Lung (tissue), 12 donors: Measurements from ENCODE around the gene APOO. TPM values are rescaled to one million over a fixed set of nuclear protein-coding genes. Genes with fewer than 3 reads are reported as not detected.

Experiments
- ATAC-seq: fragments of 200-7000 bp; cut with Tn5 transposase; one replicate; pipeline ENCODE4 v1.9.1; 2020; ENCODE audit warnings: moderate number of reproducible peaks; ENCODE audit not compliant: insufficient read depth, low FRiP score
- DNase-seq, 3 donors: peaks; one replicate each; pipeline ENCODE4 v3.0.0-alpha.2; 2013 to 2017
- H3K27ac ChIP-seq, 2 donors: one replicate each; pipeline ENCODE4 v1.5.1; 2013; ENCODE audit warnings: mild to moderate bottlenecking in 2 of 2, moderate library complexity in 2 of 2, control low read depth in 1 of 2, inconsistent platforms in 1 of 2, low read depth in 1 of 2, low read length in 1 of 2
- H3K27me3 ChIP-seq, 3 donors: one replicate each; pipeline ENCODE4 v1.5.1; 2013; ENCODE audit warnings: low read length in 2 of 3; ENCODE audit not compliant: control insufficient read depth in 3 of 3, insufficient read depth in 3 of 3
- H3K36me3 ChIP-seq, 4 donors: one replicate each; pipeline ENCODE4 v1.5.1; 2013; ENCODE audit warnings: low read length in 4 of 4, mild to moderate bottlenecking in 1 of 4, moderate library complexity in 1 of 4; ENCODE audit not compliant: control insufficient read depth in 4 of 4, insufficient read depth in 4 of 4
- H3K4me1 ChIP-seq, 5 donors: one replicate each; pipeline ENCODE4 v1.5.1; 2013; ENCODE audit warnings: low read length in 5 of 5, mild to moderate bottlenecking in 2 of 5, moderate library complexity in 1 of 5; ENCODE audit not compliant: control insufficient read depth in 5 of 5, insufficient read depth in 5 of 5
- H3K4me3 ChIP-seq: one replicate; pipeline ENCODE4 v1.5.1; 2013; ENCODE audit warnings: mild to moderate bottlenecking, control low read depth, moderate library complexity
- H3K9ac ChIP-seq, 2 donors: one replicate each; pipeline ENCODE4 v1.5.1; 2013; ENCODE audit warnings: low read length in 2 of 2, control low read depth in 1 of 2; ENCODE audit not compliant: insufficient read depth in 1 of 2
- H3K9me3 ChIP-seq, 4 donors: one replicate each; pipeline ENCODE4 v1.5.1; 2013; ENCODE audit warnings: low read length in 3 of 4, mild to moderate bottlenecking in 1 of 4, moderate library complexity in 1 of 4; ENCODE audit not compliant: control insufficient read depth in 4 of 4, insufficient read depth in 3 of 4
- WGBS, 2 donors: extraction: QIAGEN DNeasy Blood & Tissue Kit; methylation state at CpG; one replicate each; pipeline ENCODE4 v1.1.7; 2013; 5-methylcytosine and 5-hydroxymethylcytosine counted together
- polyA plus RNA-seq, 2 donors: library from polyadenylated mRNA; stranded (reverse); fragments of 200-250 nt; gene quantifications; one replicate each; pipeline ENCODE4 v1.2.1, GENCODE V29; 2013
- total RNA-seq, 2 donors: library from RNA; depleted of rRNA in 1 of 2; stranded (reverse); fragments of >200 nt in 1 of 2; gene quantifications; one replicate each; pipeline ENCODE4 v1.2.1, GENCODE V29; 2014 to 2021
- TF ChIP-seq, protein P1 (sequence below): IDR thresholded peaks from 2 replicates; pipeline ENCODE4 v1.5.1; 2012; ENCODE audit warnings: mild to moderate bottlenecking; ENCODE audit errors: control extremely low read depth, extremely low read depth
- donor health status: control.
- donor health status: control.
- donor health status: Bipolar disorder and iron deficiency.
- donor health status: healthy.
- donor health status: DM: yes; HTN: yes; CAD: no.

Gene APOO
- total and polyA plus RNA-seq, 4 donors: 8.9 to 25.0 (median 22.6) TPM

DNA sequence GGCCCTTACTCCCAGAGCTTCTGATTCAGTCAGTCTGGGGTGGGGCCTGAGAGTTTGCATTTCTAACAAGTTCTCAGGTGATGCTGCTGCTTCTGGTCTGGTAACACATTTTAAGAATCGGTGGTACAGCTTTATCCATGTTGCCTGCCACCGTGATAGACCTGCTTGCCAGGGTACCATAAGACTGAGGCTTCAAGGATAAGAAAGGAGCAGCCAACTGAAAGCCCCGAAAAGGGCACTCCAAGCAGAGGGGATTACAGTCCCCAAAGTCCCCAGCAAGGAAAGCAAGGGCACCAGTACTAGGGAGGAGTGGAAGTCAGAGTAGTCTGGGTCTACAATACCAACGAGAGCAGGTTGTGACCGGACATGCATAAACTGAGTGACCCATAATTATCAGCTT is 49.8 kb downstream of the APOO start:
- H3K4me3 ChIP-seq: no peak overlapping the region
- peaks cover 0 to 18% (median 5%) of the 10 kb centered on the region in 3 donors for H3K27me3 ChIP-seq
- DNase-seq (no peak), ATAC-seq (no peak)
- peaks cover 0 to 5% (median 0%) of the 10 kb centered on the region in 5 donors for H3K4me1 ChIP-seq
- H3K9me3 ChIP-seq: no peaks in the 10 kb centered on the region
- no peaks in the 10 kb centered on the region for H3K36me3 ChIP-seq
- TF ChIP-seq, protein P1, sequence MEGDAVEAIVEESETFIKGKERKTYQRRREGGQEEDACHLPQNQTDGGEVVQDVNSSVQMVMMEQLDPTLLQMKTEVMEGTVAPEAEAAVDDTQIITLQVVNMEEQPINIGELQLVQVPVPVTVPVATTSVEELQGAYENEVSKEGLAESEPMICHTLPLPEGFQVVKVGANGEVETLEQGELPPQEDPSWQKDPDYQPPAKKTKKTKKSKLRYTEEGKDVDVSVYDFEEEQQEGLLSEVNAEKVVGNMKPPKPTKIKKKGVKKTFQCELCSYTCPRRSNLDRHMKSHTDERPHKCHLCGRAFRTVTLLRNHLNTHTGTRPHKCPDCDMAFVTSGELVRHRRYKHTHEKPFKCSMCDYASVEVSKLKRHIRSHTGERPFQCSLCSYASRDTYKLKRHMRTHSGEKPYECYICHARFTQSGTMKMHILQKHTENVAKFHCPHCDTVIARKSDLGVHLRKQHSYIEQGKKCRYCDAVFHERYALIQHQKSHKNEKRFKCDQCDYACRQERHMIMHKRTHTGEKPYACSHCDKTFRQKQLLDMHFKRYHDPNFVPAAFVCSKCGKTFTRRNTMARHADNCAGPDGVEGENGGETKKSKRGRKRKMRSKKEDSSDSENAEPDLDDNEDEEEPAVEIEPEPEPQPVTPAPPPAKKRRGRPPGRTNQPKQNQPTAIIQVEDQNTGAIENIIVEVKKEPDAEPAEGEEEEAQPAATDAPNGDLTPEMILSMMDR: no peak
- H3K27ac ChIP-seq: no peak overlapping the region
- WGBS, 2 donors: 91 to 100% methylated on average over 5 of the region's 5 CpGs
- no peak overlapping the region for H3K9ac ChIP-seq

DNA sequence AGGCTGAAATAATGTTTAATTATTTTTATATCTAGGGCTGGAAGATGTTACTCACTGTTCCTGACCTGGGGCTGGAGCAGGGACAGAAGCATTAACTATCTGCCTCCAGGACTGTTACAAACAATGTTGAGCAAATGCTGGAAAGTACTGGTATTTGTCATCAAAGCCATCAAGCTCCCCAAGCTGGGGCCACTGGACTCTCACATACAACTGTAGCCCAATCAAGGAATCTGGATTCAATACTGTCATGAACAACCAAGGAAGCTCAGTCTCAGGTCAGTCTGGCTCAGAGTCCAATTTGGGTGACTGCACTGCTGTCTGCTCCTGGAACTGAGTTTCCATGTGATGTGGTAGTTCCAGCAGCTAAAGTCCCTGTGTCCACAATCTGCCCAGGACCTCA is 50.4 kb downstream of the APOO start:
- Histone ChIP-seq H3K4me1 (peaks cover 0 to 5% (median 0%) of the 10 kb centered on the region in 5 donors), H3K27ac (no peak overlapping the region), H3K9me3 (no peaks in the 10 kb centered on the region), H3K9ac (no peak overlapping the region), H3K27me3 (peaks cover 0 to 15% (median 5%) of the 10 kb centered on the region in 3 donors), H3K36me3 (no peaks in the 10 kb centered on the region), H3K4me3 (no peak overlapping the region)
- TF ChIP-seq, protein P1: no peak
- DNase-seq (no peak), ATAC-seq (no peak)

DNA sequence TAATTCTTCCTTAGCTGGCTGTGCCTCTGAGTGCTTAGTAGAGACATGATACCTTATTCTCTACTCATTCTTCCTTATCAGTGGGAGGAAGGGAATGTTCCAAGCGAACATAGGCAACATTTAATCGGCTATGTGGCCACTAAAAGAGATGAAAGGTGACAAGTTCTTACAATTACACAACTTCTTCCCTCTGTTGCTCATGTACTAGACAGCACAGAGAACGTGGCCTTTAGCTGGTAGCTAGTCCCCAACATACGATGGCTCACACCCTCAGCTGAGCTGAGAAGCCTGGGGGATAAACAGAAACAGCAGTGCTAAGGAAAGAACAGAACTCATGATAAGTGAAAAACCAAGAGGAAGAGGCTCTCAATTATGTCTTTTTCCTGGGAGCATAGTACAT is 52.2 kb downstream of the APOO start:
- Histone ChIP-seq H3K9ac (no peak overlapping the region), H3K36me3 (no peaks in the 10 kb centered on the region), H3K27ac (peak overlapping the region in 1 of 2 donors; percentile 60), H3K4me3 (no peak overlapping the region), H3K27me3 (peaks cover 0 to 11% (median 5%) of the 10 kb centered on the region in 3 donors), H3K4me1 (peaks cover 0 to 5% (median 0%) of the 10 kb centered on the region in 5 donors), H3K9me3 (no peaks in the 10 kb centered on the region)
- TF ChIP-seq, protein P1: no peak
- no peak for DNase-seq
- WGBS, 2 donors: 37 to 73% methylated on average over 4 of the region's 4 CpGs
- no peak for ATAC-seq

GRCh38 chrX:23854945-23855344 is 52.8 kb downstream of the APOO start:
- no peak overlapping the region for H3K4me3 ChIP-seq
- TF ChIP-seq, protein P1: no peak
- DNase-seq (peak in 1 of 3 donors; percentile 13), ATAC-seq (no peak)
- WGBS, 2 donors: 53 to 81% methylated on average over 3 of the region's 3 CpGs
- H3K27ac ChIP-seq: peak overlapping the region in 1 of 2 donors; percentile 14
- H3K9me3 ChIP-seq: no peaks in the 10 kb centered on the region
- no peaks in the 10 kb centered on the region for H3K36me3 ChIP-seq
- no peak overlapping the region for H3K9ac ChIP-seq
- H3K27me3 ChIP-seq: peaks cover 0 to 11% (median 5%) of the 10 kb centered on the region in 3 donors
- peaks cover 0 to 5% (median 0%) of the 10 kb centered on the region in 5 donors for H3K4me1 ChIP-seq
